ENCODE results near the gene CRPPA. TPM values are rescaled to one million over a fixed set of nuclear protein-coding genes. Genes with fewer than 3 reads are reported as not detected.

CRPPA gene
- total and polyA plus RNA-seq, 10 of the 15 experiments (the other 5 are each of a cell fraction or from before 2014, with no cell fraction given), result not detected

DNA sequence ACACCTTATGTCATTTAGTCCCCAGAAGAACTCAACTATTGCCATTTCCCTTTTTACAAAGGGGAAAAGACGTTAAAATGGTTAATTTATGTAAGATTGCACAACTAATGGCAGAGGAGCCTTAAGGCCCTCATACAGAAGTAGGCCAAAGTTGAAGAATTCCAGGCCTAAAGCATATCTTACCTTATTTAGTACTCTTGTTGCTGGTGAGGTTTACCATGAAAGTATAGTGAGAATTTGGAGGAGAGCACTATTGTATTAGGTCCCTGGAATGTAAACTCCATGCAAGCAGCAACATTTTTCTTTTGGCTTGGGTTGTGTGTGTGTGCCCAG lies 731 bp upstream of the CRPPA start:
- intact Hi-C loops (cut with micrococcal nuclease; ENCODE audit: unreplicated experiment), result no loop called here
- RAD21 ChIA-PET (ENCODE audit: unreplicated experiment), result no interaction called here
- WGBS (ENCODE audit: insufficient coverage, insufficient replicate concordance, low lambda C conversion rate, missing lambda C conversion rate), result 68% methylated on average over 1 of the region's 1 CpG
- CTCF ChIA-PET, result no interaction called here
- no peaks in the 10 kb centered on the region for H3K36me3 ChIP-seq (ENCODE audit: control insufficient read depth in 2 of 2, insufficient read depth in 2 of 2, low read length in 1 of 2)
- H2AFZ ChIP-seq (ENCODE audit: control insufficient read depth, low read depth, low read length), result no peak overlapping the region
- SMC1A ChIA-PET (ENCODE audit: uncharacterized antibody, unreplicated experiment), result no interaction called here
- no peak overlapping the region for H3K4me2 ChIP-seq (ENCODE audit: control insufficient read depth, insufficient read depth)
- TF ChIP-seq SUZ12 (IDR thresholded peaks at IDR 0.05; ENCODE audit: unreplicated experiment), result no peak
- TF ChIP-seq ATF7 (IDR thresholded peaks at IDR 0.05; ENCODE audit: low read depth), result no peak
- no peak for TF ChIP-seq IKZF2 (IDR thresholded peaks at IDR 0.05)
- no peak for TF ChIP-seq CEBPB (IDR thresholded peaks at IDR 0.05; ENCODE audit: borderline replicate concordance in 1 of 2, low read depth in 2 of 2, low read length in 2 of 2)
- BruUV-seq (replicated peaks), result no TSS peak
- H3K9me3 ChIP-seq (replicated peaks; ENCODE audit: control insufficient read depth, insufficient read depth, low read length), result no peaks in the 10 kb centered on the region
- H3K27ac ChIP-seq (ENCODE audit: control insufficient read depth, insufficient read depth), result no peak overlapping the region
- POLR2A ChIA-PET, result no interaction called here
- H3K4me1 ChIP-seq (ENCODE audit: control insufficient read depth, insufficient read depth, low read length), result no peaks in the 10 kb centered on the region
- in situ Hi-C loops (cut with MboI), result no loop called here
- no peak for FAIRE-seq
- ATAC-seq, result no peak
- peaks cover 4 to 6% of the 10 kb centered on the region in 2 experiments; a peak in 3 of 4 replicates for H3K27me3 ChIP-seq (replicated peaks in 1 of 2; ENCODE audit: control insufficient read depth in 2 of 2, insufficient read depth in 2 of 2, low read length in 1 of 2)
- no peaks in the 10 kb centered on the region for H3K79me2 ChIP-seq (ENCODE audit: control insufficient read depth, insufficient read depth, low read length)
- H3K9ac ChIP-seq (ENCODE audit: control insufficient read depth, insufficient read depth, low read length), result no peak overlapping the region
- no peak for DNase-seq (ENCODE audit: low read depth, low spot score)
- H4K20me1 ChIP-seq (ENCODE audit: control insufficient read depth, insufficient read depth), result no peaks in the 10 kb centered on the region
- H3K4me3 ChIP-seq, result no peak overlapping the region

DNA sequence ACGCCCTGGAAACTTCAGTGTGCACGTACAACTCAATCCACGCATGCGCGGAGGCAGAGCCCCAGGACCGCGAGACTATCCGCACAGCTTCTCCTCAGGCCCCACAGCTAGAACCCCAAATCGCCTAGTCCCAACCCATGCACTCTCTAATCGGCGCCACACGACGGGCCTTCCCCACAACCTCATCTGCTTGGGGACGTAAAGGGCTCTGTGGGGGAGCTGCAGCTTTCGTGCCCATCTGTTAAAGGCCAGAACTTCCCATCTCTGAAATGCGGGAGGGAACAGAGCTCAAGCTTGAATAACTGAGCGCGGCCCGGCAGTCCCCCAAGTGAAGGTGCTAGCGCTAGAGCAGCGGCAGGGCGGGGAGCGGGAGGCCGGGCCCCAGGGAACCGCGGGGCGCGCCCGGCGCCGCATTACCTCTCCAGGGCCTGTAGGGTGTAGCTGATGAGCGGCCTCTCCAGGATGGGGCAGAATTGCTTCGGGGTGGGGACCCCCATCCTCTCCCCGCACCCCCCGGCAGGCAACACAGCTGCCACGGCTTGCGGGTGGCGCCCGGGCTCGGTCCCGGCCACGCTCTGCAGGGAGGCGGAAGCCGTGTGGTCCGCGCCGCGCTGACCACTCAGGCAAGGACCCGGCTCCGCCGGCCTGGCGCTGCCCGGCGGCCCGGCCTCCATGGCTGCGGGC lies 547 bp downstream of the CRPPA start:
- ChIA-PET RAD21 (ENCODE audit: unreplicated experiment) (no interaction called here), CTCF (no interaction called here), SMC1A (ENCODE audit: uncharacterized antibody, unreplicated experiment) (no interaction called here), POLR2A (no interaction called here)
- WGBS (ENCODE audit: insufficient coverage, insufficient replicate concordance, low lambda C conversion rate, missing lambda C conversion rate), result 1% methylated on average over 28 of the region's 56 CpGs
- H3K79me2 ChIP-seq (ENCODE audit: control insufficient read depth, insufficient read depth, low read length), result no peaks in the 10 kb centered on the region
- H3K9ac ChIP-seq (ENCODE audit: control insufficient read depth, insufficient read depth, low read length), result no peak overlapping the region; the same call in 1 of the 2 replicates
- H3K27ac ChIP-seq (ENCODE audit: control insufficient read depth, insufficient read depth), result no peak overlapping the region
- DNase-seq (ENCODE audit: low read depth, low spot score) (peak; percentile 45), ATAC-seq (peak; percentile 84), FAIRE-seq (no peak)
- no peaks in the 10 kb centered on the region for H3K9me3 ChIP-seq (replicated peaks; ENCODE audit: control insufficient read depth, insufficient read depth, low read length)
- intact Hi-C loops (cut with micrococcal nuclease; ENCODE audit: unreplicated experiment), result no loop called here
- peak overlapping the region; percentile 51; the same call in 1 of the 2 replicates for H3K4me3 ChIP-seq
- H3K27me3 ChIP-seq (replicated peaks in 1 of 2; ENCODE audit: control insufficient read depth in 2 of 2, insufficient read depth in 2 of 2, low read length in 1 of 2), result peaks cover 4 to 6% of the 10 kb centered on the region in 2 experiments; a peak in 3 of 4 replicates
- no peaks in the 10 kb centered on the region for H4K20me1 ChIP-seq (ENCODE audit: control insufficient read depth, insufficient read depth)
- in situ Hi-C loops (cut with MboI), result no loop called here
- H3K4me2 ChIP-seq (ENCODE audit: control insufficient read depth, insufficient read depth), result peak overlapping the region; percentile 57
- no peaks in the 10 kb centered on the region for H3K36me3 ChIP-seq (ENCODE audit: control insufficient read depth in 2 of 2, insufficient read depth in 2 of 2, low read length in 1 of 2)
- peak overlapping the region; percentile 76 for H2AFZ ChIP-seq (ENCODE audit: control insufficient read depth, low read depth, low read length)
- H3K4me1 ChIP-seq (ENCODE audit: control insufficient read depth, insufficient read depth, low read length), result no peaks in the 10 kb centered on the region
- no TSS peak for BruUV-seq (replicated peaks)
- TF ChIP-seq IRF4 (IDR thresholded peaks at IDR 0.05; ENCODE audit: low read depth, low read length) (no peak), POLR2A (IDR thresholded peaks at IDR 0.05; ENCODE audit: low read depth, low read length) (peak; percentile 56), CHD2 (IDR thresholded peaks at IDR 0.05; ENCODE audit: borderline replicate concordance, low read depth, low read length) (0 out of 2 replicates have a peak, but pooled peaks have one; percentile 24), IRF3 (IDR thresholded peaks at IDR 0.05) (no peak), YY1 (IDR thresholded peaks at IDR 0.05; ENCODE audit: low read depth, low read length) (no peak), NR2F1 (conservative IDR thresholded peaks at IDR 0.05) (no peak), BHLHE40 (IDR thresholded peaks at IDR 0.05; ENCODE audit: borderline replicate concordance in 1 of 2, low read depth in 2 of 2, low read length in 1 of 2) (no peak), ZBTB4 (CRISPR knock-in tag; IDR thresholded peaks at IDR 0.05) (no peak)
- TF ChIP-seq, protein P1, sequence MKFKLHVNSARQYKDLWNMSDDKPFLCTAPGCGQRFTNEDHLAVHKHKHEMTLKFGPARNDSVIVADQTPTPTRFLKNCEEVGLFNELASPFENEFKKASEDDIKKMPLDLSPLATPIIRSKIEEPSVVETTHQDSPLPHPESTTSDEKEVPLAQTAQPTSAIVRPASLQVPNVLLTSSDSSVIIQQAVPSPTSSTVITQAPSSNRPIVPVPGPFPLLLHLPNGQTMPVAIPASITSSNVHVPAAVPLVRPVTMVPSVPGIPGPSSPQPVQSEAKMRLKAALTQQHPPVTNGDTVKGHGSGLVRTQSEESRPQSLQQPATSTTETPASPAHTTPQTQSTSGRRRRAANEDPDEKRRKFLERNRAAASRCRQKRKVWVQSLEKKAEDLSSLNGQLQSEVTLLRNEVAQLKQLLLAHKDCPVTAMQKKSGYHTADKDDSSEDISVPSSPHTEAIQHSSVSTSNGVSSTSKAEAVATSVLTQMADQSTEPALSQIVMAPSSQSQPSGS (IDR thresholded peaks at IDR 0.05; ENCODE audit: low read length), result no peak
